ENCODE results near the gene TEPSIN. TPM values are rescaled to one million over a fixed set of nuclear protein-coding genes. Genes with fewer than 3 reads are reported as not detected.
"Not testable (repeated sequence)": the region's sequence is repeated elsewhere in the genome, so short reads cannot be mapped to it uniquely, and the experiment has no call there.

TEPSIN gene
- total and polyA plus RNA-seq, 7 donors, result 10.9 to 22.1 (median 12.5) TPM

DNA sequence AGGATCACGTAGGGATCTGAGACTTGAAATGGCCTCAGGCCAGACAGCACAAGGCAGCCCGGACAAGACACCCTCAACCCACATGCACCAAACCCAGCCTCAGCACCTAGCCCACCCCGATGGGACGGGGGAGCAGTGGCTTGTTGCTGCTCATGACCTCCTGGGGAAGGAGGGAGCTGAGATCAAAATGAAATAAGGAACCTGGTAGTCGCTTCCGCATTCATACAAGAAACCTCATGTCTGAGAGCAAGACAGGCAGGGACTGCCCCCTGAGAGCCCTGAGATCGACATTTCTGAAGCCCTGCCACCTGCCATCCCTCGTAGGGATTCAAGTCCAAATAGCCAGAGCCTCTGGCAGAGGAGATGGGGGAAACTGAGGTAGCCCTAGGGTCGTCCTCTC is 10.4 kb downstream of the TEPSIN start:
- intact Hi-C loops (cut with DNase I), result no loop called here
- 74 to 79% (median 77%) methylated on average over 9 of the region's 9 CpGs for WGBS, 3 donors

DNA sequence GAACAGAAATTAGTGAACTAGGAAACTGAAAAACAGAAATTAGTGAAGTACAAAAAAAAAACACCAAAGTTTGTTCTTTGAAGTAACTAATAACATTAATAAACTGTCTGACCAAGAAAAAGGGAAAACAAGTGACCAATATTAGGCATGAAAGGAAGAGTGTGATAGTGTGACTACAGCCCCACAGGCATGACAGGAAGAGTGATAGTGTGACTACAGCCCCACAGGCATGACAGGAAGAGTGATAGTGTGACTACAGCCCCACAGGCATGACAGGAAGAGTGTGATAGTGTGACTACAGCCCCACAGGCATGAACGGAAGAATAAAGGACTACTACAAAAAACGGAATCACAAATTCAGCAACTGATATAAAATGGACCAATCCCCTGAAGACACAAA is 11.2 kb downstream of the TEPSIN start:
- DNase-seq; H3K4me1 ChIP-seq; H3K4me3 ChIP-seq; intact Hi-C loops (cut with DNase I); H3K27ac ChIP-seq; H3K27me3 ChIP-seq (ENCODE audit: insufficient read depth in 3 of 3, low read length in 2 of 3); ATAC-seq; H3K9me3 ChIP-seq: not testable (repeated sequence)
- WGBS, 3 donors, result 68 to 80% (median 79%) methylated on average over 2 of the region's 2 CpGs
- H3K36me3 ChIP-seq (ENCODE audit: insufficient read depth in 1 of 2, low read depth in 1 of 2), result peaks cover 0 to 43% of the 10 kb centered on the region in 2 donors

More for the DNA sequence above, 10.4 kb downstream of the TEPSIN start:
- Histone ChIP-seq H3K36me3 (ENCODE audit: insufficient read depth in 1 of 2, low read depth in 1 of 2) (peaks cover 0 to 49% of the 10 kb centered on the region in 2 donors), H3K27ac (no peak overlapping the region), H3K27me3 (ENCODE audit: insufficient read depth in 3 of 3, low read length in 2 of 3) (no peaks in the 10 kb centered on the region), H3K9me3 (no peaks in the 10 kb centered on the region), H3K4me1 (peaks cover 5% of the 10 kb centered on the region), H3K4me3 (no peak overlapping the region)
- DNase-seq, result no peak
- no peak for ATAC-seq
- TF ChIP-seq, protein P1, sequence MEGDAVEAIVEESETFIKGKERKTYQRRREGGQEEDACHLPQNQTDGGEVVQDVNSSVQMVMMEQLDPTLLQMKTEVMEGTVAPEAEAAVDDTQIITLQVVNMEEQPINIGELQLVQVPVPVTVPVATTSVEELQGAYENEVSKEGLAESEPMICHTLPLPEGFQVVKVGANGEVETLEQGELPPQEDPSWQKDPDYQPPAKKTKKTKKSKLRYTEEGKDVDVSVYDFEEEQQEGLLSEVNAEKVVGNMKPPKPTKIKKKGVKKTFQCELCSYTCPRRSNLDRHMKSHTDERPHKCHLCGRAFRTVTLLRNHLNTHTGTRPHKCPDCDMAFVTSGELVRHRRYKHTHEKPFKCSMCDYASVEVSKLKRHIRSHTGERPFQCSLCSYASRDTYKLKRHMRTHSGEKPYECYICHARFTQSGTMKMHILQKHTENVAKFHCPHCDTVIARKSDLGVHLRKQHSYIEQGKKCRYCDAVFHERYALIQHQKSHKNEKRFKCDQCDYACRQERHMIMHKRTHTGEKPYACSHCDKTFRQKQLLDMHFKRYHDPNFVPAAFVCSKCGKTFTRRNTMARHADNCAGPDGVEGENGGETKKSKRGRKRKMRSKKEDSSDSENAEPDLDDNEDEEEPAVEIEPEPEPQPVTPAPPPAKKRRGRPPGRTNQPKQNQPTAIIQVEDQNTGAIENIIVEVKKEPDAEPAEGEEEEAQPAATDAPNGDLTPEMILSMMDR (IDR thresholded peaks at IDR 0.05), result no peak

DNA sequence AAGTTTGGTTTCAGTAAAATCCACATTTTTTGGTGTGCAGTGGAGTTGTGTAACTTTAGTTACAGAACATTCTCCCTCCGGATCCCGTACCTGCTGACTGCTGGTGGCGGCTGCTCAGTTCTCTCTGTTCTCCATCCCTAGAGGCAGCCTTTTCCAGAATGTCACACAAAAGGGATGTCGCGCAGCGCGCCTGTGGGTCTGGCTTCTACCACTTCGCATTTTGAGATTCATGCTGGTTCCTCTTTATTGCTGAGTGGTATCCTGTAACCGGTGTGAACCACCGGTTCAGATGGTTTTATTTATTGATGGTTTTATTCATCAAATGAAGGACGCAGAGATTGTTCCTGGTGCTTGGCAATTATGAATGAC is 15.1 kb downstream of the TEPSIN start:
- intact Hi-C loops (cut with DNase I), result no loop called here
- Histone ChIP-seq H3K36me3 (ENCODE audit: insufficient read depth in 1 of 2, low read depth in 1 of 2) (peaks cover 0 to 13% of the 10 kb centered on the region in 2 donors), H3K9me3 (no peaks in the 10 kb centered on the region), H3K27me3 (ENCODE audit: insufficient read depth in 3 of 3, low read length in 2 of 3) (no peaks in the 10 kb centered on the region), H3K4me1 (peaks cover 18% of the 10 kb centered on the region), H3K4me3 (peak overlapping the region; percentile 65), H3K27ac (no peak overlapping the region)
- ATAC-seq, result no peak
- no peak for DNase-seq
- TF ChIP-seq, protein P1 (IDR thresholded peaks at IDR 0.05), result no peak
- 52 to 56% (median 55%) methylated on average over 11 of the region's 11 CpGs for WGBS, 3 donors

DNA sequence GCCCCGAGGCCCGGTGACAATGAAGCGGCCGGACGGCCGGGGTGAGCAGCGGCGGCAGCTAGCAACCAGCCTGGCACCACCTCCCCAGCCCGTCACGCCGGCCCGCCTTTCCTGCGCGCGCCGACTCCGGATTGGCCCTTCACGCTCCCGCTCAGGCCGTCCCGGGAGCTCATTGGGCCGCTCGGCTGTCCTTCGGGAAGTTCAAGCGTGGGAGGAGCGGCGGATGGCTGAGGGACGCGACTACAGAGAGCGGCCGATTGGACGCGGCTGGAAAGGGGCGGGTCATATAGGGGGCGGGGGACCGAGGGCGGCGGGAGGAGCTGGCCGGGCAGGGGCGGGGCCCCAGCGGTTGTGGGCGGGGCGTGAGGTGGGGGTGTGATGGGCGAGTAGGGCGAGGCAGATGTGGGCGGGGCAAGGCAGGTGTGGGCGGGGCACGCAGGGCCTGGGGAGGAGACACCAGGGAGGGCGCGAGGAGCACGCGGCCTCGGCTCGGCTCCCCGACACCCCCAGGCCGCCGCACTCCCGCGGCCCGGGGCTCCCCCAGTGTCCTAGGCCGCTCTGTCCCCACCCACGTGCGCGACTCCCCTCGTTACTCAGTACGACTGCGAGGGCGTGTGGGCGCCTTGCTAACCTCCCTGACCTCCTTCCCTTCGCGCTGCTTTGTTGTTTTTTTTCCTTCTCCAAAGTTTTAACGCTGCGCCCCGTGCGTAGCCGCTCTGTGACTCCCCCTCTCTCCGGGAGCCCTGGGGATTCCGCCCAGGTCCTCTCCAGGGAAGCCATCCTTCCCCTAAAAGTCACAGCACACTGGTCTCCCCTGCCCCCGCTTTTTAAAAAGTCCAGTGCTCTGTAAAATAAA is 15.7 kb downstream of the TEPSIN start, which contains the start of gene CEP131:
CEP131 (minus strand) TSS at position 60 of the 856 bp plus-strand sequence. CDS start 2,909 bp downstream, outside the sequence.
- no peaks in the 10 kb centered on the region for H3K27me3 ChIP-seq (ENCODE audit: insufficient read depth in 3 of 3, low read length in 2 of 3)
- H3K9me3 ChIP-seq, result no peaks in the 10 kb centered on the region
- peaks cover 0 to 7% of the 10 kb centered on the region in 2 donors for H3K36me3 ChIP-seq (ENCODE audit: insufficient read depth in 1 of 2, low read depth in 1 of 2)
- peak; percentile 99 for ATAC-seq
- intact Hi-C loops (cut with DNase I), result no loop called here
- TF ChIP-seq, protein P1 (IDR thresholded peaks at IDR 0.05), result no peak
- WGBS, 3 donors, result 2 to 4% (median 3%) methylated on average over 57 to 79 of the region's 79 CpGs
- peak within 1 kb of the TSS; percentile 84 for H3K4me3 ChIP-seq
- DNase-seq, result peak; percentile 99 to 100
- peaks cover 18% of the 10 kb centered on the region for H3K4me1 ChIP-seq
- no peak within 1 kb of the TSS for H3K27ac ChIP-seq

DNA sequence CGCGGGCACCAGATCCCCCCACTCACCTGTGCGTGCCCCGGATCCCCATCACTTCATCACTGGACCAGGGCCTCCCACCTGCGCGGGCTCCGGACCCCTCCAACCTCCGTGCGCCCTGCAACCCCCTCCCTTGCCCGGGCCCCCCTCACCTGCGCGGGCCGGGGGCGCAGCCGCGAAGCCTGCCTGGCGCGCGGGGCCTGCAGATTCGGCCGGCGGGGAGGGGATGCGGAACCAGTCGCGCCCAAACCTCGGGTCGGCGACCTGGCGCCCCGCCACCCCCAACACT is 16.3 kb downstream of the TEPSIN start:
- peaks cover 18% of the 10 kb centered on the region for H3K4me1 ChIP-seq
- ATAC-seq, result peak in 2 of 4 donors; percentile 4 to 5
- H3K27me3 ChIP-seq (ENCODE audit: insufficient read depth in 3 of 3, low read length in 2 of 3), result no peaks in the 10 kb centered on the region
- intact Hi-C loops (cut with DNase I), result no loop called here
- DNase-seq, result no peak
- 0 to 1% (median 1%) methylated on average over 13 to 30 of the region's 30 CpGs for WGBS, 3 donors
- H3K36me3 ChIP-seq (ENCODE audit: insufficient read depth in 1 of 2, low read depth in 1 of 2), result peaks cover 0 to 7% of the 10 kb centered on the region in 2 donors
- peak overlapping the region; percentile 84 for H3K4me3 ChIP-seq
- no peak overlapping the region for H3K27ac ChIP-seq
- TF ChIP-seq, protein P1 (IDR thresholded peaks at IDR 0.05), result no peak
- no peaks in the 10 kb centered on the region for H3K9me3 ChIP-seq

Data from psoas muscle (tissue), 8 donors.